NCI-H345 treated with DMSO at 0.1 percent for 48 hours (cell line): ENCODE measurements around the gene HERC2.
"Not testable (repeated sequence)": the region's sequence is repeated elsewhere in the genome, so short reads cannot be mapped to it uniquely, and the experiment has no call there.

Experiments used
- DNase-seq: peaks from one replicate; lab custom pipeline; 2025; ENCODE audit not compliant: unreplicated experiment; lab: John Stamatoyannopoulos, UW

Gene HERC2, protein sequence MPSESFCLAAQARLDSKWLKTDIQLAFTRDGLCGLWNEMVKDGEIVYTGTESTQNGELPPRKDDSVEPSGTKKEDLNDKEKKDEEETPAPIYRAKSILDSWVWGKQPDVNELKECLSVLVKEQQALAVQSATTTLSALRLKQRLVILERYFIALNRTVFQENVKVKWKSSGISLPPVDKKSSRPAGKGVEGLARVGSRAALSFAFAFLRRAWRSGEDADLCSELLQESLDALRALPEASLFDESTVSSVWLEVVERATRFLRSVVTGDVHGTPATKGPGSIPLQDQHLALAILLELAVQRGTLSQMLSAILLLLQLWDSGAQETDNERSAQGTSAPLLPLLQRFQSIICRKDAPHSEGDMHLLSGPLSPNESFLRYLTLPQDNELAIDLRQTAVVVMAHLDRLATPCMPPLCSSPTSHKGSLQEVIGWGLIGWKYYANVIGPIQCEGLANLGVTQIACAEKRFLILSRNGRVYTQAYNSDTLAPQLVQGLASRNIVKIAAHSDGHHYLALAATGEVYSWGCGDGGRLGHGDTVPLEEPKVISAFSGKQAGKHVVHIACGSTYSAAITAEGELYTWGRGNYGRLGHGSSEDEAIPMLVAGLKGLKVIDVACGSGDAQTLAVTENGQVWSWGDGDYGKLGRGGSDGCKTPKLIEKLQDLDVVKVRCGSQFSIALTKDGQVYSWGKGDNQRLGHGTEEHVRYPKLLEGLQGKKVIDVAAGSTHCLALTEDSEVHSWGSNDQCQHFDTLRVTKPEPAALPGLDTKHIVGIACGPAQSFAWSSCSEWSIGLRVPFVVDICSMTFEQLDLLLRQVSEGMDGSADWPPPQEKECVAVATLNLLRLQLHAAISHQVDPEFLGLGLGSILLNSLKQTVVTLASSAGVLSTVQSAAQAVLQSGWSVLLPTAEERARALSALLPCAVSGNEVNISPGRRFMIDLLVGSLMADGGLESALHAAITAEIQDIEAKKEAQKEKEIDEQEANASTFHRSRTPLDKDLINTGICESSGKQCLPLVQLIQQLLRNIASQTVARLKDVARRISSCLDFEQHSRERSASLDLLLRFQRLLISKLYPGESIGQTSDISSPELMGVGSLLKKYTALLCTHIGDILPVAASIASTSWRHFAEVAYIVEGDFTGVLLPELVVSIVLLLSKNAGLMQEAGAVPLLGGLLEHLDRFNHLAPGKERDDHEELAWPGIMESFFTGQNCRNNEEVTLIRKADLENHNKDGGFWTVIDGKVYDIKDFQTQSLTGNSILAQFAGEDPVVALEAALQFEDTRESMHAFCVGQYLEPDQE (N-terminal part only)

GRCh38 chr15:28322129-28322588 is at the start of gene HERC2:
Gene HERC2, minus strand, starts transcription at chr15:28322179. Its CDS starts 746 bp downstream, at chr15:28321433.
- not testable (repeated sequence) for DNase-seq

- DNase-seq: not testable (repeated sequence)
Observed at GRCh38 chr15:28365502-28365901, 43.5 kb upstream of the HERC2 start.

DNA sequence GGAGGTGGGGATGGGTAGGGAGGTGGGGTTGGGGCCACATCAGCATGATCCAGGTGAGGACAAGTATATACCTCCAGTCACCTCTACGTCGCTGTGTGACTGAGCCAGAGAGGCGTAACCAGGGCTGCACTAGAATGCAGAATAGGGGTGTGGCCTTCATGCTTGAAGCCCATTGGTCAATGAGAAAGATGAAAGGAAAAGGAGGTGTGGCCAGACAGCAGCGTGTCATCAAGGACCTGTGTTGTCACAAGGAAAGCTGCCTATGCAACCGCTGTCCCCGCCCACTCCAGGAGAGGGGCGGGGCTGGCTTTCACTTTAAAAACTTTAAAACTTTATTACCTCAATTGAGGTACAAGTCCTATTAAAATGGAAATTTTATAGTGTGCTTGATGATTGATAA is 36.0 kb upstream of the HERC2 start, which contains the start of gene GOLGA6L24:
TSS of gene GOLGA6L24 (minus strand) at position 101 of the 400 bp plus-strand sequence. CDS start at position 40, 61 bp downstream.
- DNase-seq: not testable (repeated sequence)

DNA sequence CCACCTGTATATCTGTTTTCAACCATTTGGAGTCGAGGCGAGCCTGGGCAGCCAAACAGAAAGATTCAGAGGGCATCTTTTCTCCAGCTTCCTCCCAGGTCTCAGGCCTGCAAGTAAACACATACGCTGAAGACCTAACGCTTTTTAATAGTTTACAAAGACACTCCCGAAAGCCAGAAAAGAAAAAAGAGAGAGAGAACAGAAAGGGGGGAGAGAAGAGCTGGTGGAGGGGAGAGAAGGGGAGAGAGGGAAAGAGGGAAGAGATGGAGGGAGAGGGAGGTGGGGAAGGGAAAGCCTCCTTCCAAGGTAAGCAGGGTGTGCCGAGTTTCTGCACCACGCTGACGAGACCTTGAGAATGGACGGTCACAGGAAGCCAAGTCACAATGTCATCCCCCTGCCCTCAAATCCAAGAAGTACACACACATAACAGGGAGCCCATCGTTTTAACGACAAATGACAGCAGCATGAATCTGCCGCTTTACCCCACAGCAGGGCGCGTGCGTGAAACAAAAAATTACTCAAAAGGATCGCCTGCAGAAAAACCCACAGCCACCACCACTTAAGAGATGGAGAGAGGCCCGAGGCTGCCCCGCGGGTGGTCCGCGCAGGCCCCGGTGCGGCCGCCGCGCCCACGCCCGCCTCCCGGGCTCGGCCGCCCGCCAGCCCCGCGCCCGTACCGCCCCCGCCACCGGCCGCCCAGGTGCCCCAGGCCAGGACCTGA is 461 bp downstream of the HERC2 start:
- not testable (repeated sequence) for DNase-seq

GRCh38 chr15:28319725-28320124 is 2.3 kb downstream of the HERC2 start:
- DNase-seq: not testable (repeated sequence)

DNA sequence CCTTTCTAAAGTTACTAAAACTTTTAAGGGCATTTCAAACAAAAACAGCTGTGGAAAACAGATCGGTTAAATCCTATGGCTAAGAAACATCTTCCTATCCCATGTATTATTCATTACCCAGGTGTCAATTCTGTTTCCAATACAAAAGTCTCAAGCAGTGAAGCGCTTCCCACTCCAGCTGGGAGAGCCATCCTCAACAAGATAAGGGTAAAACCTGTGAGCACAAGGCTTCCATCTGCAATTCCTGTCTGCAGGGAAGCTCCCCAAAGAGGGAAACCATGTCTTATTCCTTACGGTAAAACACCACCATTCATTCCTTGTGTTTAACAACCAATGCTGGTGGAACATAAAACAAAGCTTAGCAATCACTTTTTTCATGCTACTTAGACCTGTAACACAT is 3.2 kb downstream of the HERC2 start:
- DNase-seq: not testable (repeated sequence)

DNA sequence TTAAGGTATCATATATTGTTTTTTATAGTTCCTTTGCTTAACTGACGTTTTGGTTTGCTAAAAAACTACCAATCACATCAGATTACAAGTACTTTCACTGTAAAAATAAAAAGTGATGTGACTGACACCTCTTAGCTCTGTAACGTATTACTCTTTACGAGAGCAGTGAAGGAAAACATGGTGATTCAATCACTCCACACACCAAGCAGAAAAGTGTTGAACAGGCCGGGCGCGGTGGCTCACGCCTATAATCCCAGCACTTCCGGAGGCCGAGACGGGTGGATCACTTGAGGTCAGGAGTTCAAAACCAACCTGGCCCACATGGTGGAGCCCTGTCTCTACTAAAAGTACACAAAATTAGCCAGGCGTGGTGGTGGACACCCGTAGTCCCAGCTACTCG is 3.9 kb downstream of the HERC2 start:
- DNase-seq: not testable (repeated sequence)

GRCh38 chr15:28316958-28317357 is 5.0 kb downstream of the HERC2 start:
- not testable (repeated sequence) for DNase-seq

- not testable (repeated sequence) for DNase-seq
Observed at GRCh38 chr15:28310454-28310853, 11.5 kb downstream of the HERC2 start.

DNA sequence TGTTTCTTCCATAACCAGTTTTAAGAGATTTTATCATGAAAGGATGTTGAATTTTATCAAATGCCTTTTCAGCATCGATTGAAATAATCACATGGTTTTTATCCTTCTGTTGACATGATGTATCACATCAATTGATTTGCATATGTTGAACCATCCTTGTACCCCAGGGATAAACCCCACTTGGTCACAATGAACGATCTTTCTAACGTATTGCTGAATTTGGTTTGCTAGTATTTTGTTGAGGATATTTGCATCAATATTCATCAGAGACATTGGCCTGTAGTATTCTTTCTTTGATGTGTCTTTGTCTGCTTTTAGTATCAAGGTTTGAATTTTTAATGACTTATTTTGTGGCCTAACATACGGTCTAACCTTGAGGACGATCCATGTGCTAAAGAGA is 13.3 kb downstream of the HERC2 start:
- DNase-seq: not testable (repeated sequence)

- DNase-seq: not testable (repeated sequence)
Observed at GRCh38 chr15:28305700-28306099, 16.3 kb downstream of the HERC2 start.

- not testable (repeated sequence) for DNase-seq
Observed at GRCh38 chr15:28297434-28297833, 24.5 kb downstream of the HERC2 start.

DNA sequence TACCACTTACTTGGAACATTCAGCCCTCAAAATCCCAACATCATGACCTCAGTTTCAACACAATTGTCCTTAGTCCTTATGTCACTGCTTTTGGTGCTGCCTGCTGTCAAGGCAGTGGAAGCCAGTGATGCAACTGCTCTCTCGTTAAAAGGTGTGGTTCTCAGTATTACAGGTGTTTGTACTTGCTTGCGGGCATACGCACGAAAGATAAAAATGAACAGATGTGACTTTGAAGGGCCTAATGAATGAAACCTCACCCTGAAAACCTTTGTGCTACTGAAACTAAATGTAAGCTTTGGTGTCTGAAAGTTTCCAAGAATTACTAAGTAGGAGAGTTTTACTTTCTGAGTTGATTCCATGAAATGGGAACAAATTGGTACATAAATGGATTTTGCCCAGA is 25.2 kb downstream of the HERC2 start:
- not testable (repeated sequence) for DNase-seq

GRCh38 chr15:28295009-28295563 is 26.9 kb downstream of the HERC2 start:
- not testable (repeated sequence) for DNase-seq

- not testable (repeated sequence) for DNase-seq
Observed at GRCh38 chr15:28294560-28294959, 27.4 kb downstream of the HERC2 start.

DNA sequence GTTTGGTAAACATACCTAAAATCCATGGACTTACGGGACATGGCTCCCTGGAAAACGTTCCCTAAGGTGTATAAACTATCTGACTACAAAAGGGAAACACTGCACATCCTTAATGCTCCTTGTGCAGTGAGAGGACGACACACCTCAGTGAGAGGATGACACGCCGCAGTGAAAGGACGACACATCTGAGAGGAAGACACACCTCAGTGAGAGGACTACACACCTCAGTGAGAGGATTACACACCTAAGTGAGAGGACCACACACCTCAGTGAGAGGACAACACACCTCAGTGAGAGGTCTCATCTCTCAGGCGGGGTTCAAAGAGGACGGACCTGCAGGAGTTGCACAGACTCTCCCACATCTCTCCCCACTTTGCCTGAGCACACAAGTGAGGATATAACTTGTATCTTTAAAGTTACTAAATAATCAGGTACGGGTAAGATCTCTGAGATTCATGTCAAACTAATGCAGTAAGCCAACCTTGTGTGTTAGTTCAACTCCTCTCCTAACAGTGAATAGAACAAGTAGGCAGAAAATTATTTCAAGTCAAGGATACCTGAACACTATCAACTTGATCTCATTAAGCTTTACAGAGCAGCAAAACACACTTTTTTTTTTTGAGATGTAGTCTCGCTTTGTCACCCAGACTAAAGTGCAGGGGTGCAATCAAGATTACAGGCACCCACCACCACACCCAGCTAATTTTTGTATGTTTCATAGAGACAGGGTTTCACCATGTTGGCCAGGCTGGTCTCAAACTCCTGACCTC is 32.1 kb downstream of the HERC2 start:
- no peak for DNase-seq

GRCh38 chr15:28288830-28289693 is 32.9 kb downstream of the HERC2 start:
- DNase-seq: not testable (repeated sequence)

- not testable (repeated sequence) for DNase-seq
Observed at GRCh38 chr15:28286659-28287058, 35.3 kb downstream of the HERC2 start.
